ENCODE measurements around the gene DDX47.
"Not testable (repeated sequence)": the region's sequence is repeated elsewhere in the genome, so short reads cannot be mapped to it uniquely, and the experiment has no call there.

The DDX47 gene

DNA sequence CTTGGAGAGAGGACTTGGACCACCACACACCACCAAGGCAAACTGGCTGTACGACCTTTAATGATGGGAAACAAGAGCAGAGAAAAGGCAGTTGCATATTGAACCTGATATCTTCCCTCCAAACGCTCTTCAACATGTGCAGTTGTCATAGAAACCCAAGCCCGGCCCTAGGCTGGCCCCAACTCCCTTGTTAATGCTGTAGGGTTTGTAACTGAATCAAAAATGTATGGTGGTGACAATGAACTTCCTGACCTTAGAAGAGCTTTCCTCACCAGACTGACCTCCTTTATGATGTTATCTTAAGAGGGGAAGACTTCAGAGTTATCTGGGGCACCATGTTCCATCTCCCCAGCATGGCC is 15.4 kb upstream of the DDX47 start:
- no peak for DNase-seq

DNA sequence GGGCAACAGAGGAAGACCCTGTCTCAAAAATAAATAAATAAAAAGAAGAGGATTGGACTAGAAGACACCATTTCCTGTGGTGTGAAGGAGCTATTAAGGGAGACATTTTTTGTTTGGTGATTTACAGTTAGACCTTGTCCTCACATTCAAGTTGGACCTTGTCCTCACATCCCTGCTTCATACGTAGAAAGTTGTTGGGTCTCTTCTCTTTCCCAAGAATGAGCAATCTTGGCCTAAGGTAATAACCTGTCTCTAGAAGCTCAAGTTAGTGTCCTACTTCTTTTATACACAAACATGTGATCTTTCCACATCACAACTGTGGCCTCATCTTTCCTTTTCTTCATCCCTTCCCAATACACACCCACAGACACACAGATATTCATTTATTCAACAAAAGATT is 14.7 kb upstream of the DDX47 start:
- DNase-seq = no peak

DNA sequence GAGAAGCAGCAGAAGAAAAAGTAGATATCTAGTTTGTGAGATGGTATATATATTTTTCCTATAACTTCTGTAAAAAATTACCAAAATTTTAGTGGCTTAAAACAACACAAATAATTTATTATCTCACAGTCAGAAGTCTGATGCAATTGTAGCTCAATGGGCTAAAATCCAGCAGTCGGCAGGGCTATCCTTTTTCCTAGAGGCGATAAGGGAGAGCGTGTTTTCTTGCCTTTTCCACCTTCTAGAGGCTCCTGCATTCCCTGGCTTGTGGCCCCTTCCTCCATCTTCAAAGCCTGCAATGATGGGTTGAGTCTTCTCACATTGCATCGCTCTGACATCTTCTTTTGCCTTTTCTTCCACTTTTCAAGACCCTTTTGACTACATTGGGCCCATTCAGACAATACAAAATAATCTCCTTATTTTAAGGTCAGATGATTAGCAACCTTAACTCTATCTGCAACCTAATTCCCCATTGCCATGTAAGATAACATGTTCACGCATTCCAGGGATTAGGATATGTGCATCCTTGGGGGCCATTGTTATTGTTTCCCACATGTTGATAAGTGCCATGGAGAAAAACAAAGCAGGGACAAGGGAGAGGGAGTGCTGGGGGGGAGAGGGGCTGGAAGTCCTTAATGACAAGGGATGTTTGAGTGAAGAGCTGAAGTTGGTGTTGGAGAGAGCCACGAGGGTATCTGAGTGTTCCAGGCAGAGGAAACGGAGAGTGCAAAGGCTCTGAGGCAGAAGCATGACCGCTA is 13.8 kb upstream of the DDX47 start:
- DNase-seq = no peak

DNA sequence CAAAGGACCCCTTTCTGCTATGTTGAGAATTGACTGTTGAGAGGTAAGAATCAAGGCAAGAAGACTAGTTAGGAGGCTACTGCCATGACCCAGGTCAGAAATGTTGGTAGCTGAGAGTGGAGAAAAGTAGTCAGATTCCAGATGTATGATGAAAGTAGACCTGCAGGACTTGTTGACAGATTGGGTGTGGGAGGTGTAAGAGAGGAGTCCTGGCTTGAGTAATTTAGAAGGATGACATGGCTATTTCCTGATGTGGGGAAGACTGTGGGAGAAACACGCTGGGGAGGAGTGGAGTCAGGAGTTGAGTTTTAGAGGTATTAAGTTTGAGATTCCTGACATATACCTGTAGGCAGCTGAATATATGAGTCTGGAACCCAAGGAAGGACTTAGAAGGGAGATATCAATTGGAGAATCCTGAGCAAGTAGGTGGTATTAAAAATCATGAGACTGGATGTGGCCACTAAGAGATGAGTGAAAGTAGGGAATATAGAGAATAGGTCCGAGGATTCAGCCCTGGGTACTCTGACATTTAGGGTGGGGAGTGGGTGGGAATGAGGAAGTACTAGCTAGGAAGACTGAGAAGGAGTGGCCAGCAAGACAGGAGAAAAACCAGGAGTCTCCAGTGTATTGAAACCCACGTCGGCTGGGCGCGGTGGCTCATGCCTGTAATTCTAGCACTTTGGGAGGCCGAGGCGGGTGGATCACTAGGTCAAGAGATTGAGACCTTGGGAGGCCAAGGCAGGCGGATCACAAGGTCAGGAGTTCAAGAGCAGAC is 12.6 kb upstream of the DDX47 start:
- no peak for DNase-seq

DNA sequence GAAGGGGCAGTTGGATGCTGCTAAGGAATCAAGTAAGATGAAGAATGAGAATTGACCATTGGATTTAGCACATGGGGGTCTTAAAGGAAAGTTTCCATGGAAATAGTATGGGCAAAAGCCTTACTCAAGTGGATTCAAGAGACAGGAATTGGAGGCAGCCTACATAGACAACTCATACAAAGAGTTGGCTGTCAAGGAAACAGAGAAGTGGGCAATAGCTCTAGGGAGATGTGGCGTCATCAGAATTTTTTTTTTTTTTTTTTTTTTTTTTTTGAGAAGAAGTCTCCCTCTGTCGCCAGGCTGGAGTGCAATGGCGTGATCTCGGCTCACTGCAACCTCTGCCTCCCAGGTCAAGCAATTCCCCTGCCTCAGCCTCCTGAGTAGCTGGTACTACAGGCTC is 11.5 kb upstream of the DDX47 start:
- not testable (repeated sequence) for DNase-seq

DNA sequence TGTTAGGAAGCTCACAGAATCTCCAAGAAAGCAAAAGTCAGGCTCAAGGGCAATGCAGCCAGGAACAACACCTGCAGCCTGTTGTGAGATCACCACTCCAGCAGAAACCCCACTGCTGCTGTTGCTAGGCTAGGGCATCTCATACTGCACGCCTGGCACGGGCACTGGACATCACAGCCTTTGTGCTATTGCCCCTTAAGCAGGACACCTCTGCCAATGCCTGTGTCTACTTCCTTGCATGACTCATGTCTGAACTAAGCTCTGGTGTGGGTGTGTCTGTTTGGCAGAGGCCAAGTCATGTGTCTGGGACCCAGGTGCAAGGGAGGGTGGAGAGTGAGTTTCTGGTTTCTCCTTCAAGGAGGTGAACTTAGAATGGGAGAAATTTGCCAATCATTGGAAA is 10.0 kb upstream of the DDX47 start:
- peak; percentile 25 for DNase-seq

DNA sequence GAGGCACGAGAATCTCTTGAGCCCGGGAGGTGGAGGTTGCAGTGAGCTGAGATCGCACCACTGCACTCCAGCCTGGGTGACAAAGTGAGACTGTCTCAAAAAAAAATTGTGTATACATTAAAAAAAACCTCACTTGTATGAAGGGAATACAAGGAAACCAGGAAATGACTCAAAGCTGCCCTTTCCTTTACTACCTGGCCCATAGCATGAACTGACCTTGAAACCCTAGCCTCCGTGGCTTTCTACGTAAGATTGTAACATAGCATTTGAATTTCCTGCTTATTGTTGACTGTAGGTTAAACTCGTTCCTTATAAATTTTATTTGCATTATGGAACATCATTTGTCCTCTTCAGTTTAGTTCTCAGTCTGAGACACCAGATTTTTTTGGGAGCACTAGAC is 9.1 kb upstream of the DDX47 start:
- no peak for DNase-seq

DNA sequence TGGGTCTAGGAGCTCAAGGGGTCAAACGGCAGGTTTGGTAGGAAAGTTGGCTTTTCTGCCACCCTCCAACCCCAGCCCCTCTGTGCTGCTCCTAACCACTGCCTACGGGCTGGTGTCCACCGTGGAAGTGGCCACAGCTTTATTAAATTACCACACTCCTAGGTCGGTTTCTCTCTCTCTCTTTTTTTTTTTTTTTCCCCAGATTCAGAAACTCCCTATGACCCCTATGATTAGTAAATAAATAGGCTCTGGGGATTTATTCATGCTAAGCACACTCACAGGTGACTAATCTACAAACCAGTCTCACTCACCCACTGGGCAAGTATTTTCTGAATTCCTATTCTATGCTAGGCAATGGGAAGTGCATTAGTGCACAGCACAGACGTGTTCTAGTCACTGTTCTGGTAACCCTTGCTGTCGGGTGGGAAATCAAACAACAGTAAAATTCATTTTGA is 8.7 kb upstream of the DDX47 start:
- DNase-seq = no peak

DNA sequence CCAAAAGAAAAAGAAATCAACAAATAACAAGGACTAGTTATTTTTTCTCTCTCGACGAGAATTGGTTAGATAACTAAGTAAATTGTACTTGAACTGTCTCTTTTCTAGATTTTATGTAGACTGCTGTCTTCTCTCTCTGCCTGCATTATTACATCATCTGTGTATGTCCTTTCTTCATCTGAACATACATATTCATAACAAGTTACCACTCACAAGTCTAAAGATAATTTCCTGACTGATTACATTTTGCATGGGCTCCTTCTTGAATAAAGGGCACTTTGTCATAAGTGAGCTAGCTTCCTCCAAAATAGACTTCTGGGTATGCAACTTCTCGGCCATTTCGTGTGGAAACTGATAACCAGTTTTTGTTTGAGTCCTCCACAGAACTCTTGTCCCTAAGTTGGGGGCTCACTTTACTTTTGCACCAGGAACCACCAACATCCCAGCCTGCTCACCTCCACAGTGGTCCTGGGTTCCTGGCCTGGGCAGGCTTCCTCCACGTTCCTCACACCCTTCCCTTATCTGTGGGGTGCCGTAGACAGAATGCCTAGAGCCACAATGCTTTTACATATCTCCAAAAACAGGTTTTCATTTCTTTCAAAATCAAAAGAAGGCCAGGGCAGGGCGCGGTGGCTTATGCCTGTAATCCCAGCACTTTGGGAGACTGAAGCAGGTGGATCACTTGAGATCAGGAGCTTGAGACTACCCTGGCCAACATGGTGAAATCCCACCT is 6.2 kb upstream of the DDX47 start:
- DNase-seq = no peak

DNA sequence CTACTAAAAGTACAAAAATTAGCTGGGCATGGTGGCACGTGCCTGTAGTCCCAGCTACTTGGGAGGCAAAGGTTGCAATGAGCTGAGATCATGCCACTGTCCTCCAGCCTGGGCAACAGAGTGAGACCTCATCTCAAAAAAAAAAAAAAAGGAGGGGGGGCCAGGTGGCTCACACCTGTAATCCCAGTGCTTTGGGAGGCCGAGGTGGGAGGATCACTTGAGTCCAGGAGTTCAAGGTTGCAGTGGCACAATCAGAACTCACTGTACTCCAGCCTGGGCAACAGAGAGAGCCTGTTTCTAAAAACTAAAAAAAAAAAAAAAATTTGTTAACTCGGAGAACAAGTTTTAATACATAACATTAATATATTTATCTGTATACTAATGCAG is 5.6 kb upstream of the DDX47 start:
- not testable (repeated sequence) for DNase-seq

DNA sequence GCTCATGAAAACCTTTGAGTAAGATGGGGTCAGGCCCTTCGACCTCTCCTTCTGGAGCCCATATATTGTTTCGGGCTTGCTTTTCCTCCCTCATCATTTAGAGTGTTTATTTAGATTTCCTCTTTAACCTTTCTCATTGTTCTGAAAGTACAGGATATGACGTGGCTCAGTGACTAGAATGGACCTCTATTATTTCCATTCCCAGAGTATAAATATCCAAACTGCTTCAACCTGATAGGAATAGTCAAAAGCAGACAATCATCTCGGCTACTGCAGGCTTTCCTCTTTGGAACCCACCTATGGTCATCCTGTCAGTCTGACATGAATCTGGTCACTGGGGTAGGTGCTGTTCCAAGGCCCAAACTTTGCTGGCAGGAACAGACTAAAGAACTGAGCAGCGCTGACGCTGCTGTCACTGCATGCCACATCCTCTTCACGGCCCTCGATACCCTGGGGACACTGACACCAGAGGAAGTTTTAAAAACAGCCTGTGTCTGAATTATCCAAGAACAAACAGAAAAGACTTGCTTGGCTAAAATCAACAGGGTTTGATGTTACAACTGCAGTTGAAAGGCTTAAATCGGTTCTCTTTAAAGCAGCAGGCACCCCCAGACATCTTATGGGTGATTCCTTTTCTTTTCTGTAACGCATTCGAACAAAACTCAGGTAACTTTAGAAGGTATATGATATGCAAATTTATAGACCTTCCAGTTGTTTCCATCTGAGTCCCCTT is 5.0 kb upstream of the DDX47 start:
- peak; percentile 25 for DNase-seq

DNA sequence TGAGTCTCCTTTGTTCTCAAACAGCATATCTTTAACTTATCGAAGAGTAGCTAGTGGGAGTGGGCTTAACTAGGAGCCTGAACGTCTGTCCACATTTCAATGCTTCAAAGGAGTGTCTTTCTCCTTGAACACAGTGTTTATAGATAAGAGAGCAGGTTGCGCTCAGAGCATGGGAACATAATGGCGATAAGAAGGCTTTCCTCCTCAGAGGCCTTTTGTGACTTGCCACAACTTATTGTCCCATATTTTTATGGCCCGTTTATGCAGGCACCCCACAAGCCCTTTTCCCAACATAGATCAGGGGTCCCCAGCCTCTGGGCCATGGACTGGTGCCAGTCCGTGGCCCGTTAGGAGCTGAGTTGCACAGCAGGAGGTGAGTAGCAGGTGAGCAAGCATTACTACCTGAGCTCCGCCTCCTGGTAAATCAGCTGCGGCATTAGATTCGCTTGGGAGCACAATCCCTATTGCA is 2.6 kb upstream of the DDX47 start:
- DNase-seq = no peak

DNA sequence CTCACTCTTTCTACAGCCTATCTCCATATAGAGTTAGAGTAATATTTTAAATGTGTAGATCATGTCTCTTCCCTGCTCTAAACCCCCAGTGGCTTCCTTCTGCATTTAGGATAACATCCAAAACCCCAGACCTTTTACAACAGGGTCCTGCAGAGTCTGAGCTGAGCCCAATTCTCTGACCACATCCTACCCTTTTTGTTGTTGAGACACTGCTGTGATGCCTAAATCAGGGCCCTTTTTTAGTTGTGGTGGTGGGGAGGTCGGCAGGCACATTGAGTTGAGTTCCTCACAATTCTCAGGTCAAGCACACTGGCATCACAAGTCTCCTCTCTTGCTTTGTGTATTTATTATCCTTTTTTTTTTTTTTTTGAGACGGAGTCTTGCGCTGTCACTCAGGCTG is 1.8 kb upstream of the DDX47 start:
- no peak for DNase-seq

DNA sequence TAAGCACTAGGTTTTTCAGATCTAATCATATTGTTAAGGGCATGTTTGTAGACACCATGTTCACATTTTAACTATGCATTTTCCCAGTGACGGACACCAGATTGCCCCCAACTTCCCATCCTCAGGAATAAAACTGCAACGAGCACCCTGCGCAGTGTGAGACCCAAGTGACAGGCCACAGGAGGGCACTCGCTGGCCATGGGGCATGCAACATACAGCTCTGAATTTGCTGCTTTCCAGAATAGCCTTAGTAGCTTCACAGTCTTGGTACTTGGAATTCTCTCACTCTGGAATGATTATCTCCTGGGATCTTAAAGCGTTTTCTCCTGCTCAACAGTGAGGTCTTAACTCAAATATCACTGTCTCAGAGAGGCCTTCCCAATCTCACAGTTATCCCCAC is 972 bp upstream of the DDX47 start:
- DNase-seq = no peak

DNA sequence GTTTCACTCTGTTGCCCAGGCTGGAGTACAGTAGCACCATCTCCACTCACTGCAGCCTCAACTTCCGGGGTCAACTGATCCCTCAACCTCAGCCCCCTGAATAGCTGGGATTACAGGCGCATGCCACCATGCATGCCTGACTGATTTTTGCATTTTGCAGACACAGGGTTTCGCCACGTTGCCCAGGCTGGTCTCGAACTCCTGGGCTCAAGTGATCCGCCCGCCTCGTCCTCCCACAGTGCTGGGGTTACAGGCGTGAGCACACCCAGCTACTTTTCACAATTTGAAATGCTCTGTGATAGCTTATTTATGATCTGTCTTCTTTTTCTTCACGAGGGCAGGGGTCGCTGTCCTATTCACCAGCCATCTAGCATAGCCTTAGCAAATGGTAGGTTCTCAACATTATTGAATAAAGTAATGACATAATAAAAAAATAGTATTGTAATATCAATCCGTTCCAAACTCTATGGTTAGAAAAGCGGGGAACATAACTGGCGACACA is 477 bp upstream of the DDX47 start:
- DNase-seq = no peak

DNA sequence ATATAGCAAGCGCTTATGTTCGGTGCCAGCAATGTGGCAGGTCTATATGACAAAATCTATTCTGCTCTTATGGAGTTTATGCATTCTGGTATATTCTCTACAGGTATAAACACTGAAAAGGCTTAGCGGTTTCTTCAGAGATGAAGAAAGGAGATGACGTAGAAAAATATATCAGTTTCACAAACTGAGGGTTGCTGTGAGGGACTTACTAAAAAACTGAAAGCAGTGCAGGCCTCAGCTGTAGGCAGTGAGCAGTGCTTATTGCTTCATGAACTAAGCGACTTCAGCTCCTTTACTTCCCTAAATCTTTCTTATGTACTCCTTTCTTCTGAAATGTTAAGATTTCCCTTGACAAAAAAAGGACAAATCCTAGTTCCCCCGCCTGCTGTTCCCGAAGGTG is 4.5 kb downstream of the DDX47 start:
- DNase-seq = no peak

DNA sequence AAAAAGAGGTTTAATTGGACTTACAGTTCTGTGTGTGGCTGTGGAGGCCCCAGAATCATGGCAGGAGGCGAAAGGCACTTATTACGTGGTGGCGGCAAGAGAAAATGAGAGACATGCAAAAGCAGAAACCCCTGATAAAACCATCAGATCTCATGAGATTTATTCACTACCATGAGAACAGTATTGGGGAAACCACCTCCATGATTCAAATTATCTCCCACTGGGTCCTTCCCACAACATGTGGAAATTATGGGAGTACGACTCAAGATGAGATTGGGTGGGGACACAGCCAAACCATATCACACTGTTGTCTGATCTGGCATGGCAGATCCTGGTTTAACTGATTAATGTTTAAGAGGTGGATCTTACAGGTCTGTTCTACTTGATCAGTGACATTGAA is 5.6 kb downstream of the DDX47 start:
- no peak for DNase-seq

DNA sequence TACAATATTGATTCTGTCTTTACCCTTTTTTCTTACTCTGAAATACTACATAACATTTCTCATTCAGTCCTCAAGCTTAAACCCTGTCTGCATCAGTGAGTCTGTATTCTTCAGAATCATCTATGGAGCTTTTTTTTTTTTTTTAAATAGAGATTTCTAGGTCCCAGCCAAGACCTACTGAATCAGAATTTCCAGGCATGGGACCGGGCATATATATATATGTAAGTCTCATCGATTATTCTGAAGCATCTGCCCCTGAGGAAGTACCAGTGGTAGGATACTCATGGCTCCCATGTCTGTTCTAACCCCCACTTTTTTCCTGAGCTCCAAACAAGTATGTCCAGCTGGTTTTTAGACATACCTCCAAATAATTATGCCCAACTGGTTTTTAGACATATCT is 6.1 kb downstream of the DDX47 start:
- DNase-seq = no peak

DNA sequence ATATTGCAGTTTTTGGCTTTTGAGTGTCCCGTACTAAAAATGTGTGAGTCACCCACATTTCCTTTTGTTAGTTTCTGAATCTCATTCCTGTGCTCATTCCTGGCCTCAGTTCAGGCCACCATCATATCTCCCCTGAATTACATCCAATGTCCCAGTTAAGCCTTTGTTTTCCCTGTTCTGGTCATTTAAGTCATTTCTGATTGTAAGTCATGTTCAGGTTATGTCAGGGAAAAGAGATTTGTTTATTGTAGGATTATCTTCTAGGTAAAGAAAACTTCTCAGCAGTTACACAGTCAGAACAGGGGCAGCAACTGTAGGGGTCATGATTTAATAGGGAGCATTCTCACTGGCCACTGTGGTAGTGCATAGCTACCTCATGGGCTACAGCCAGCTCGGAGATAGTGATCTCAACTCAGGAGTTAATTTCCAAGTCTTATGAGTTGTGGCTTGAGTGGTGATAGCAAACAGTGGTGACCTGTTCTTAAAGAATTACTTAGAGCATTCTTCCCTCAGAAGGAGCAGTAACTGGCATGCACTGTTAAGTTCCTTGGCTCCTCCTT is 6.7 kb downstream of the DDX47 start:
- no peak for DNase-seq

DNA sequence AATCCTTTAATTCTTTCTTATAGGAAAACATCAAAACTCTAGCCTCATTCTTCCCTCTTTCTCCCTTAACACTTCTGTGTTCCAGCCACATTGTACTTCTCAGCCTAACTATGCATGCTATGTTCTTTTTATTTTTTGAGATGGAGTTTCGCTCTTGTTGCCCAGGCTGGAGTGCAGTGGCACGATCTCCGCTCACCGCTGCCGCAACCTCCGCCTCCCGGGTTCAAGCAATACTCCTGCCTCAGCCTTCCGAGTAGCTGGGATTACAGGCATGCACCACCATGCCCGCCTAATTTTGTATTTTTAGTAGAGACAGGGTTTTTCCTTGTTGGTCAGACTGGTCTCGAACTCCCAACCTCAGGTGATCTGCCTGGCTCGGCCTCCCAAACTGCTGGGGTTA is 7.2 kb downstream of the DDX47 start:
- DNase-seq = not testable (repeated sequence)

DNA sequence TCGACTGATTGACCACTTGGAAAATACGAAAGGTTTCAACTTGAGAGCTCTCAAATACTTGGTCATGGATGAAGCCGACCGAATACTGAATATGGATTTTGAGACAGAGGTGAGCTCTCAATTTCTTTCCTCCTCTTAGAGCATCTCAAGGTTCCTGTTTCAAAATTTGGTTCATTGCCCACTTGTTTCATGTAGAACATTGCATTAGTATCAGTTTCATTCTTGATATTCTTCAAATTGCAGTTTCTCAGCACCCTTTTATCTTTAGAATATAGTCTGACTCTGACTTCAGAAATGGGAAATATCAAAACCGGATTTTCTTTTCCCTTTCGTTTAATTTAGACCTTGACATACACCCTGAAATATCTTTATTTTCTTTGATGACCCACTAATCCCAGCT is 8.8 kb downstream of the DDX47 start:
- DNase-seq = no peak

DNA sequence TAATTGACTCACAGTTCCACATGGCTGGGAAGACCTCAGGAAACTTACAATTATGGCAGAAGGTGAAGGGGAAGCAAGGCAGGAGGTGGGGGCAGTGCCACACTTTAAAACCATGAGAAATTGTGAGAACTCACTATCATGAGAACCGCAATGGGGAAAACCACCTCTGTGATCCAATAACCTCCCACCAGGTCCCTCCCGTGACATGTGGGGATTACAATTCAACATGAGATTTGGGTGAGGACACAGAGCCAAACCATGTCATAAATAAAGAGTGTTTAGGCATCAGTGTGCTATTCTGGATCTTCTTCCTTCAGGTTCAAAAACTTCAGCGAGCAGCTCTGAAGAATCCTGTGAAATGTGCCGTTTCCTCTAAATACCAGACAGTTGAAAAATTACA is 9.7 kb downstream of the DDX47 start:
- DNase-seq = no peak

DNA sequence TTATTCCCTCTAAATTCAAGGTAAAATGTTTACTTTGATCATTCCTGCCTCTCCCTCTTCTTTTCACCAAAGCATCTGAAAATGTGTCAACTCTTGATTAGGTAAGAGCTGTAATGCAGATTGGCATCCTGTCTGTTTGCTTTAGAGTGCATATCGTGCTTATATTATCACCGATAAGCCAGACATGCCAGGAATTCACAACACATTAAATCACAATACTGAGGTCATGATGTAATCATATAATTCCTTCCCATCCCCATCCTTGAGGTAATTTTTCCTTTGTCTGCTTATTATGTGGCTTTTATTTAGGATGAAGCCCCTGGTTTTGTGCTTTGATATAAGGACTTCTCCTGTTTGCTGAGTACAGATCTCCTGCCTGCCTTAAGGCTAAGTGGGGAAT is 10.2 kb downstream of the DDX47 start:
- no peak for DNase-seq

Data from activated T-cell treated with anti-CD3 and anti-CD28 coated beads for 4 hours (primary cell).